Dermis blood vessel endothelial cell (primary cell): ENCODE measurements around the gene MPL. TPM values are rescaled to one million over a fixed set of nuclear protein-coding genes. Genes with fewer than 3 reads are reported as not detected.
"Not testable (repeated sequence)": the region's sequence is repeated elsewhere in the genome, so short reads cannot be mapped to it uniquely, and the experiment has no call there.

Experiments used
- DNase-seq: peaks from one replicate; pipeline ENCODE4 v3.0.0; 2010
- total RNA-seq: library from RNA; depleted of rRNA; stranded (reverse); fragments of >200 nt; gene quantifications from 2 replicates; pipeline ENCODE4 v1.2.3, GENCODE V29; 2014

Gene MPL
- total RNA-seq, 1 donor from 2014 or later, result not detected

DNA sequence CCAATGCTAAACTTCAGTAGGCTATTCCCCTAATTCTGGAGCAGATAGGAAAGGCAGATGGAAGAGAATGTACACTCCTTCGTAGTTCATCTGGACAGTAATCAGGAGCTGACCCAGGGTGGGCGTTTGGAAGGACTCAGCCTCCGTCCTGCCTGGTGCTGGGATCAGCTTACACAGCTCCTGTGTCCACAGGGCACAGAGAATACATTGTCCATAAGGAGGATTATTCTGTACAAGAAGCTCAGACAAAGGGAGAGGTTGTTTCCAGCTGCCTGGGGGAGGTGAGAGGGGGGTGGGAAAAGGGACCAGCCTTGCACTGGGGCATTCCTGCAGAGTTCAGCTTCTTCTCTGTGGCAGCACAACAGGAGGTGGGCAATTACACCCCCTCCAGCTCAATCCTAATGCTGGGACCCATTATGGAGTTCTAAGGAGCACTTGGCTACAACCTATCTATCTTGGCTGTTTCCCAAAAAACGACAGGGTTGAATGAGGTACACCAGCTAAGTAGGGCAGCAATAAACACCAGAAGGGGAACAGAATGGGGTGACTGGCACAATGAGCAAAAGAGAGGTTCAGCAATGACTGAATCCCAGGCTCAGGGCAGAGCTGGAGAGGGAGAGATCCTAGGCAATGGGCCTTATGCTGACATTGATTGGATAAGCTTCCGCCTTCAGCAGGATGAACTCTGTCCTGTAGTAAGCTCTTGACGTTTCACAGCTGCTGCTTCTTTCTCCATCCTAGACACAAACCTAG lies 44.6 kb downstream of the MPL start:
- no peak for DNase-seq

DNA sequence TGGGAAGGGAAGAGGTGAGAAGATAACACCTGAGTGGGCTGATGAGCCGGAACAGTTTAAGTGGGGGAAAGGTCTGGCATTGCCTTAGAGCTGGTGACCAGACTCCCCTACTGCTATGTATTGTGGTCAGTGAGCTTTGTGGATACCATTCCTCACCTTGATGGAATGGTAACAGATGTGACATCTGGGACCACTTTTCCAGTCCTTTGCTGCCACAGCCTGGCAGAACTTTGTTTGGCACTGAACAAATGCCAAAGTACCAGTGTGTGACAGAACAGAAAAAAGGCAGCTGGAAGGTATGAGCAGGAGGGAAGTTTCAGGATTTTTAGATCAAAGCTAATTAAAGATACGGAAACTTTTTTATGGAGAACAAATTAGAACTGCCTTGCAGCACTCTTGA lies 45.8 kb downstream of the MPL start:
- peak; percentile 34 for DNase-seq

- no peak for DNase-seq
These were observed 49.1 kb downstream of the MPL start for GRCh38 chr1:43386676-43387075.

DNA sequence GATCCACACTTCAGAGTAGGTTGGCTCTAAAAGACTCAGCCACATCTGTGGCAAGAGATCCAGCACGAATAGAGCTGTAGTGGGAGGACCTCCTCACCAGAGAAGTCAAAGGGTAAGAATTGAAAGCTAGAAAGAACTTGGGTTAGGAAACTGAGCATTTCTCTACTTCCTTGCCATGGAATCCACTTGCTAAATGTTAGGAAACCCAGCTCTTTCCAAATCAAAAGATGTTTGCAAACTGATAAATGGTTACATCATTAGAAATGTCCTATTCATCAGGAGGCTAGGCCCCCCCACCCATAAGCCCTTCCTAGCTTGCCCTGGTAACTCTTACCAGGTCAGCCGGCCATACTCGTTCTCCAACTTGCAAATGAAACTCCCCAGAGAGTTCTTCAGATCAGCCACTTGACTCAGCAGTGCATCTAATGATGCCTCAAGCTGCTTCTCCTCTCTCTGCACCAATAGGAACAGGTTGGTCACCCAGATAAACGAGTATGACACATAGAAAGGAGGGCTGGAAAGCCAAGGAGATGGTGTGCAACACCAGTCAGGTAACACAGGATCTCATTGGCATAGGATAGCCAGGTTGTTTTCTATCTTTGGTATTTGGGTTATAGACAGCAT lies 50.5 kb downstream of the MPL start:
- DNase-seq, result no peak

DNA sequence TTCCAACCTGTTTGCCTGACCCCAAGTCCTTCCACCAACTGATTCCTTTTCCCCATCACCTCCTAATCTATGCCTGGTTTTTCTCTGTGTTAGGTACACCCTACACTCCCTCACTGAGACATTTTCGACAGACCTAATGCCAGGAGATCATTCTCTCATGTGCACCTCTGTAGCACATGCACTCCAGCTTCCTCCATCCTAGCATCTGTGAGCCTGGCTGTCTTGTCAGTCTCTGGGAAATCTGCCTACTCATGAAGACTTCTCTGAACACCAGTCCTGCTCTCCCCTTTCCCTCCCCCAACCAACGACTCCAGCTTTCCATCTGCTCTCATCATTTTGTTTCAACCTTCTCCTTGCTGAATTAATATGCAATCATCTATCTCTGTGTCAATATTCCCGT lies 51.0 kb downstream of the MPL start:
- DNase-seq, result no peak

DNA sequence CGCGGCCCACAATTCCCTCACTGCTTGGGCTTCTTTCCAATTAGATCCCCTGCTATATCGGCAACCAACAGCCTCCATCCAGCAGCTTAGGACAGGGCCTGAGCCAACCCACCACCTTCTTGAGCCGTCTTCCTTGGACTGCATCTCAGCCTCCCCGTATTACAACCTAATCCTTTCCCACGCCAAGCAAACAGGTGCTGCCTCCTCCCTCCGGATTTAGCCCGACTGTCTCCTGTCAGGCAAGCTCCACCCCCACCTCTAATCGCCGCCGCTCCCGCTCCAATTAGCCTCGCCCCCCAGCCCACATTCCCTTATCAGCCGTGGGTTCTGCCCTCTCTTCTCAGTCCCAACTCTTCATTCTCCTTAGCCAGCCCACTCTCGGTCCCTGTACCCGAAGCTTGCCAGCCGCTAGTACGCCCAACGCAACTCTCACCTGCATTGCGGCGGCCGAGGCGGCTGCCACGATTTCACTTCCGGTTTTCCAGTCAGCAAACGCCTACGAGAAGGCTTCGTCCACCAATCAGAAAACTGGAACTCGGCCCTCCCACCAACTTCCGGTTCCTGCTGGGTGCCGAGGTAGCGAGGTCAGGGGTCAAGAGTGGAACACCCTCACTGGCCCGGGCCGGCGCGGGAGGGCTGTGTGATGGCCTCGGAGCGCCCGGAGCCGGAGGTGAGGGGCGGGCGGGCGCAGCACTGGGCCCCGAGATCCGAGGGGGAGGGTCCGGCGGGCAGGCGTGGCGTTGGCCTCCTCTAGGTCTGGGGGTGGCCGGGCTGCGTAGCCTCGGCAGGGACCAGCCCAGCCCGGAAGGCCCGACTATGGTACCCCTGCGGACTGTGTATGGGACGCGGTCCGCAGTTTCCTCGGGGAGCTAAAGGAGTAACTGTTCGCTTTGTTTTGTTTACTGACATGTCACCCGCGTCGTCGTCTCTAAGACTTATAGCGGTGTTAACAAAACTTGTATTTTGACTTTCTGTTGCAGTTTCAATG lies 52.0 kb downstream of the MPL start, which contains the start of the genes MED8 and SZT2:
TSS of gene MED8 (minus strand) at position 475 of the 988 bp plus-strand sequence. CDS start at position 439, 36 bp downstream.
TSS of gene SZT2 (plus strand) at position 574 of the 988 bp plus-strand sequence. CDS start at position 644, 70 bp downstream.
- DNase-seq, result peak; percentile 97

- DNase-seq, result no peak
These were observed 55.1 kb downstream of the MPL start for GRCh38 chr1:43392702-43393101.

DNA sequence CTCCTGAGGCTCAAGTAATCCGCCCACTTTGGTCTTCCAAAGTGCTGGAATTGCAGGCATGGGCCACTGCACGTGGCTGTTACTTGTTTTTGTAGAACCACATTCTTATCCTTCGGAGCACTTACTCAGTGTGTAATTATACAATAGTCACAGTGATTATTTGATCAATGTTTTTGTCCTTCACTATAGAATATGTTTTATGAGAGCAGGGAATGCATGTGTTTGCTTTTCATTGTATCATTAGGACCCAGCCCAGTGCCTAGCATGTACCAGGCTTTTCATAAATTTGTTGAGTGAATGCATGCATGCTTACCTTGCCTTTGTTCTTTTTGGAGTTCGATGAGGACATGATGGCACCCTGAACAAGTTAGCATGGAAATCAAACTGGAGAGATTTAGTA lies 57.9 kb downstream of the MPL start:
- no peak for DNase-seq

- no peak for DNase-seq
These were observed 58.4 kb downstream of the MPL start for GRCh38 chr1:43396059-43396458.

DNA sequence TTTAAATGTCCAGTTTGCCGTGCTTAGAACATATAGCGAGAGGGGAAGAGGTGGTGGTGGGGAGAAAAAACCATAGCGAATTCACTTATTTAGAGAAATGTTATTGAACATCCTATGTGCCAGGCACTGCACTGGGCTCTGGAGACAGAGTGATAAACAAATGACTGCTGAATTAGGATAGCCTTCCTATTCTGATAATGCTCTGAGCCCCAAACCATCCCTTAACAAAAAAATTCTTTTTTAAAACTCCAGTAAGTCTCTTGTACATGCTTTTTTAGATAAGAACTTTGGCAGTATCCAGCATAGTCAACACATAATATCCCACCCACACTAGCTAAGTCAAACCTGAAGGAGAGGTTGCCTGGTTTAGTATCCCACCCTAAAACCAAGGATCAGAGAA lies 60.6 kb downstream of the MPL start:
- no peak for DNase-seq

DNA sequence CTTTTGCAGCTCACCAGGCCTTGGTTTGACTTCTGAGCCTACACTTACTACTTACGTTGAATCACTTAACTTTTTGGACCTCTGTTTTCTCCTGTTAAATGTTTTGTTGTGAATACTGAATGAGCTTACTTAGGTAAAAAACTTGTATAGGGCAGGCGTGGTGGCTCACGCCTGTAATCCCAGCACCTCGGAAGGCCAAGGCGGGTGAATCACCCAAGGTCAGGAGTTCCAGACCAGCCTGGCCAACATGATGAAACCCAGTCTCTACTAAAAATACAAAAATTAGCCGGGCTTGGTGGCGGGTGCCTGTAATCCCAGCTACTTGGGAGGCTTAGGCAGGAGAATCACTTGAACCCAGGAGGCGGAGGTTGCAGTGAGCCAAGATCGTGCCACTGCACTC lies 62.8 kb downstream of the MPL start:
- not testable (repeated sequence) for DNase-seq

- DNase-seq, result peak; percentile 32
These were observed 64.7 kb downstream of the MPL start for GRCh38 chr1:43402089-43402865.

Other genes starting within 250 kb of the MPL start
- gene EBNA1BP2, start 165.5 kb upstream of the MPL start, total RNA-seq, result 68.1 and 89.9 TPM in 2 replicates
- gene CFAP57, start 165.5 kb upstream of the MPL start, total RNA-seq, result 0.14 and 0.17 TPM in 2 replicates
- gene TMEM125, start 67.8 kb upstream of the MPL start, total RNA-seq, result 0.05 TPM in 1 of 2 replicates, not detected in the other
- not detected in 2 replicates for gene C1orf210, start 52.2 kb upstream of the MPL start, total RNA-seq
- gene TIE1, start 36.8 kb upstream of the MPL start, total RNA-seq, result 1,320 and 1,392 TPM in 2 replicates
- gene CDC20, start 21.2 kb downstream of the MPL start, total RNA-seq, result 22.1 and 121 TPM in 2 replicates
- 51.9 and 66.2 TPM in 2 replicates for gene ELOVL1, start 30.2 kb downstream of the MPL start, total RNA-seq
- gene MED8, start 52.0 kb downstream of the MPL start, total RNA-seq, result 45.9 and 51.9 TPM in 2 replicates
- 18.9 and 24.8 TPM in 2 replicates for gene SZT2, start 52.1 kb downstream of the MPL start, total RNA-seq
- 96.1 and 207 TPM in 2 replicates for gene HYI, start 116.1 kb downstream of the MPL start, total RNA-seq
- 108 and 353 TPM in 2 replicates for gene PTPRF, start 193.1 kb downstream of the MPL start, total RNA-seq